Body of pancreas (tissue), 4 donors: Measurements from ENCODE around the gene KMT2D.

Experiments
- POLR2A ChIP-seq, 3 donors: fragments of 450-650 bp; IDR thresholded peaks; one replicate each; pipeline ENCODE4 v1.6.1; 2016; ENCODE audit warnings: antibody characterized with exemption in 3 of 3, mild to moderate bottlenecking in 2 of 3
- TF ChIP-seq, protein P1 (sequence below), 7 experiments: fragments of 450-650 bp in 4 of 7; fragments of 200-600 bp in 3 of 7; sonication (generic) in 3 of 7; IDR thresholded peaks; one replicate each; pipeline ENCODE4 v1.5.1; 2016 to 2019; ENCODE audit warnings: antibody characterized with exemption in 7 of 7

DNA sequence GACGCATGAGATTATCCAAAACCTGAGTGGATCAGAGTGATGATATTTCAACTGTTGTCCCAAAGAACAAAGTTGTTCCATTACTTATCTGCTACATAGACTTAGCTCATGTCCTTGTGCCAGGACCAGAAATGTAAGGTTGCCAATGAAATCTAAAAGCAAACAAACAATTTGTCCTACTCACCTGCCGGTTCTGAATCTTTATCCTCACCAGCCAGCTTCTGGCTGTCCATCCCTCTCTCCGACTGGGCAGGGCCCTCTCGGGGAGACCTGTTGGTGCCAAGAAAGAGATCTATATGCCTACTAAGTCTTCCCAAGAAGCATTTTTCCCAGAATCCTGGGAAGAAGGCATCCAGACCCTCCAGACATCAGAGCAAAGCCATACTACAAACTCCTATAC is 5.5 kb downstream of the KMT2D start:
- TF ChIP-seq, protein P1, sequence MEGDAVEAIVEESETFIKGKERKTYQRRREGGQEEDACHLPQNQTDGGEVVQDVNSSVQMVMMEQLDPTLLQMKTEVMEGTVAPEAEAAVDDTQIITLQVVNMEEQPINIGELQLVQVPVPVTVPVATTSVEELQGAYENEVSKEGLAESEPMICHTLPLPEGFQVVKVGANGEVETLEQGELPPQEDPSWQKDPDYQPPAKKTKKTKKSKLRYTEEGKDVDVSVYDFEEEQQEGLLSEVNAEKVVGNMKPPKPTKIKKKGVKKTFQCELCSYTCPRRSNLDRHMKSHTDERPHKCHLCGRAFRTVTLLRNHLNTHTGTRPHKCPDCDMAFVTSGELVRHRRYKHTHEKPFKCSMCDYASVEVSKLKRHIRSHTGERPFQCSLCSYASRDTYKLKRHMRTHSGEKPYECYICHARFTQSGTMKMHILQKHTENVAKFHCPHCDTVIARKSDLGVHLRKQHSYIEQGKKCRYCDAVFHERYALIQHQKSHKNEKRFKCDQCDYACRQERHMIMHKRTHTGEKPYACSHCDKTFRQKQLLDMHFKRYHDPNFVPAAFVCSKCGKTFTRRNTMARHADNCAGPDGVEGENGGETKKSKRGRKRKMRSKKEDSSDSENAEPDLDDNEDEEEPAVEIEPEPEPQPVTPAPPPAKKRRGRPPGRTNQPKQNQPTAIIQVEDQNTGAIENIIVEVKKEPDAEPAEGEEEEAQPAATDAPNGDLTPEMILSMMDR (IDR thresholded peaks at IDR 0.05), result no peak
- no peak for TF ChIP-seq POLR2A (IDR thresholded peaks at IDR 0.05)
